Gastrocnemius medialis (tissue), 4 donors: Measurements from ENCODE around the gene PTH2R.

Source experiments
- CTCF ChIP-seq, 5 experiments: fragments of 450-650 bp in 3 of 5; fragments of 200-600 bp in 2 of 5; sonication (generic) in 2 of 5; IDR thresholded peaks in 4 of 5; conservative IDR thresholded peaks in 1 of 5; 1 replicate in 4 of 5; 2 replicates in 1 of 5; pipeline ENCODE4 v1.5.1; 2016 to 2019; ENCODE audit warnings: antibody characterized with exemption in 5 of 5, mild to moderate bottlenecking in 3 of 5, moderate library complexity in 3 of 5
- POLR2A ChIP-seq, 2 donors: fragments of 450-650 bp; IDR thresholded peaks; one replicate each; pipeline ENCODE4 v1.6.1; 2017; ENCODE audit warnings: antibody characterized with exemption in 2 of 2, mild to moderate bottlenecking in 2 of 2, moderate library complexity in 2 of 2

- TF ChIP-seq CTCF (IDR thresholded peaks at IDR 0.05 in 4 of 5, conservative IDR thresholded peaks at IDR 0.05 in 1 of 5) (no peak), POLR2A (IDR thresholded peaks at IDR 0.05) (no peak)
Measured at GRCh38 chr2:208466151-208466919, 59.7 kb downstream of the PTH2R start.
